Adrenal gland (tissue), 12 donors: Measurements from ENCODE around the gene MS4A12. TPM values are rescaled to one million over a fixed set of nuclear protein-coding genes. Genes with fewer than 3 reads are reported as not detected.

Source experiments
- DNase-seq, 7 donors: peaks; one replicate each; pipeline ENCODE4 v3.0.0-alpha.2; 2019 to 2020
- H3K27ac ChIP-seq, 5 donors: fragments of 200-600 bp; sonication (generic) in 4 of 5; 1 replicate in 3 of 5; 2 replicates in 2 of 5; pipeline versions ENCODE4 v1.5.1 to v1.8.0; 2016 to 2020; ENCODE audit warnings: mild to moderate bottlenecking in 1 of 5
- H3K27me3 ChIP-seq: fragments of 200-600 bp; 2 replicates; pipeline ENCODE4 v1.8.0; 2021
- H3K36me3 ChIP-seq, 2 donors: fragments of 200-600 bp; replicated peaks in 1 of 2; 1 replicate in 1 of 2; 2 replicates in 1 of 2; pipeline versions ENCODE4 v1.5.1 to v1.8.0; 2018 to 2022
- H3K4me1 ChIP-seq, 2 donors: fragments of 200-600 bp; replicated peaks in 1 of 2; 1 replicate in 1 of 2; 2 replicates in 1 of 2; pipeline versions ENCODE4 v1.5.1 to v1.8.0; 2018 to 2021
- H3K4me3 ChIP-seq, 4 donors: fragments of 200-600 bp; sonication (generic) in 3 of 4; one replicate each; pipeline ENCODE4 v1.5.1; 2016 to 2018
- H3K9me3 ChIP-seq, 3 donors: fragments of 200-600 bp; sonication (generic) in 1 of 3; replicated peaks in 1 of 3; 1 replicate in 2 of 3; 2 replicates in 1 of 3; pipeline versions ENCODE4 v1.5.1 to v1.8.0; 2016 to 2021
- CTCF ChIP-seq, 6 experiments: fragments of 450-650 bp in 4 of 6; fragments of 200-600 bp in 2 of 6; sonication (generic) in 1 of 6; IDR thresholded peaks; 1 replicate in 5 of 6; 2 replicates in 1 of 6; pipeline versions ENCODE4 v1.5.1 to v1.8.0; 2016 to 2021; ENCODE audit warnings: antibody characterized with exemption in 6 of 6, mild to moderate bottlenecking in 2 of 6, moderate library complexity in 1 of 6
- POLR2A ChIP-seq, 2 donors: fragments of 450-650 bp; IDR thresholded peaks; one replicate each; pipeline ENCODE4 v1.6.1; 2017; ENCODE audit warnings: antibody characterized with exemption in 2 of 2, mild to moderate bottlenecking in 2 of 2, moderate library complexity in 1 of 2
- WGBS, 4 donors: extraction: QIAGEN DNeasy Blood & Tissue Kit in 2 of 4; methylation state at CpG; one replicate each; pipeline versions ENCODE4 v1.1.5 to v1.1.7; 2013 to 2017; 5-methylcytosine and 5-hydroxymethylcytosine counted together
- intact Hi-C, 2 donors: fragments of 100-400 bp; cut with DNase I; formaldehyde crosslinking; loops; one replicate each; pipeline versions ENCODE4 v1.14.1 to v1.15.0; 2022 to 2023
- polyA plus RNA-seq, 3 donors: library from polyadenylated mRNA; stranded (reverse); fragments of 200-250 nt in 2 of 3; fragments of 350-450 nt in 1 of 3; fragmentation: Illumina TruSeq in 1 of 3; extraction: RNeasy Lipid Tissue Mini Kit (QIAGEN cat#74804) in 1 of 3; gene quantifications; one replicate each; pipeline ENCODE4 v1.2.3, GENCODE V29; 2013 to 2014
- total RNA-seq, 9 donors: library from RNA; depleted of rRNA in 4 of 9; stranded (reverse); fragments of >200 nt in 4 of 9; fragments of 120-200 nt in 1 of 9; fragmentation: NEBNext Ultra II Directional in 1 of 9; extraction: Animal tissue kit (Norgen Biotek cat#: 25700) in 1 of 9; gene quantifications; one replicate each; pipeline versions ENCODE4 v1.1.0 to v1.2.4, GENCODE V29; 2013 to 2023
- donor health status: healthy with polysubstance abuse.
- donor health status: Bipolar disorder and iron deficiency.
- donor health status: DM: yes; HTN: yes; CAD: no.
- donor health status: DM: no; HTN: no; CAD: no.
- donor health status: DM: no; HTN: no; CAD: no.
- donor health status: DM: yes; HTN: yes; CAD: no.

The MS4A12 gene
- total and polyA plus RNA-seq, 12 donors: not detected

- intact Hi-C loops: no loop called here
- no peak for TF ChIP-seq CTCF (IDR thresholded peaks at IDR 0.05)
- no peak for TF ChIP-seq POLR2A (IDR thresholded peaks at IDR 0.05)
- Histone ChIP-seq H3K4me1 (no peaks in the 10 kb centered on the region), H3K9me3 (no peaks in the 10 kb centered on the region), H3K4me3 (no peak overlapping the region), H3K27me3 (no peaks in the 10 kb centered on the region), H3K36me3 (no peaks in the 10 kb centered on the region), H3K27ac (no peak overlapping the region)
- no peak for DNase-seq
- 43 to 65% (median 62%) methylated on average over 2 of the region's 2 CpGs for WGBS, 4 donors
These were observed 22.9 kb upstream of the MS4A12 start for GRCh38 chr11:60469723-60470122.

GRCh38 chr11:60477035-60477445 lies 15.5 kb upstream of the MS4A12 start:
- peak in 1 of 7 donors; percentile 6 for DNase-seq
- WGBS, 4 donors: 42 to 53% (median 47%) methylated on average over 6 of the region's 6 CpGs

GRCh38 chr11:60482361-60482760 lies 10.2 kb upstream of the MS4A12 start:
- H3K9me3 ChIP-seq: no peaks in the 10 kb centered on the region
- intact Hi-C loops: no loop called here
- TF ChIP-seq CTCF (IDR thresholded peaks at IDR 0.05) (no peak), POLR2A (IDR thresholded peaks at IDR 0.05) (no peak)
- H3K4me1 ChIP-seq: no peaks in the 10 kb centered on the region
- 35 to 49% (median 44%) methylated on average over 2 of the region's 2 CpGs for WGBS, 4 donors
- H3K27me3 ChIP-seq: no peaks in the 10 kb centered on the region
- H3K27ac ChIP-seq: no peak overlapping the region
- DNase-seq: peak in 2 of 7 donors; percentile 24 to 28
- no peaks in the 10 kb centered on the region for H3K36me3 ChIP-seq
- H3K4me3 ChIP-seq: no peak overlapping the region

More at GRCh38 chr11:60477035-60477445, 15.5 kb upstream of the MS4A12 start:
- H3K4me3 ChIP-seq: no peak overlapping the region
- intact Hi-C loops: no loop called here
- H3K27ac ChIP-seq: peak overlapping the region in 1 of 5 donors; percentile 28
- no peaks in the 10 kb centered on the region for H3K9me3 ChIP-seq
- no peaks in the 10 kb centered on the region for H3K36me3 ChIP-seq
- no peaks in the 10 kb centered on the region for H3K27me3 ChIP-seq
- TF ChIP-seq CTCF (IDR thresholded peaks at IDR 0.05): no peak
- no peak for TF ChIP-seq POLR2A (IDR thresholded peaks at IDR 0.05)
- no peaks in the 10 kb centered on the region for H3K4me1 ChIP-seq

DNA sequence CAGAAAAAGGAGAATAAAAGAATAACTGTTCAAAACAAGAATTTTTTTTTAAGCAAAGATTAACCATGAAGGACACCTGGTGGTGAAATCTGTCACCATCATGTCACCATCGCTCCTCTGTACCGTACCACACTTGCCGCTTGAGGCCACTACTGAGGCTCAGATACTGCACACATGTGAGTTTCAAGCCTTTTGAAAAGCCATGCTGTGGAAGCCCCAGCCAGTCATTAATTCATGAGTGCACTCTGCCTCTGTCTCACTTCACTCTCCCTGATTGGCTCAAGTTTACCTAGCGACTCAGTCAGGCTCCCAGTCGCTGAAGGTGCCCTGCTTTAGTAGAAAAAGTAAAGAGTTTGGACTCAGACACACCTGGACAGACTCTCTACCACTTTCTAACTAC lies 6.6 kb upstream of the MS4A12 start:
- intact Hi-C loops: no loop called here

More for the DNA sequence above, 6.6 kb upstream of the MS4A12 start:
- H3K9me3 ChIP-seq: no peaks in the 10 kb centered on the region
- TF ChIP-seq POLR2A (IDR thresholded peaks at IDR 0.05): no peak
- peak in 4 of 6 experiments; percentile 11 to 33 (median 20) for TF ChIP-seq CTCF (IDR thresholded peaks at IDR 0.05)
- H3K4me3 ChIP-seq: no peak overlapping the region
- H3K36me3 ChIP-seq: no peaks in the 10 kb centered on the region
- peak in 2 of 7 donors; percentile 9 to 51 for DNase-seq
- WGBS, 4 donors: 63 to 78% (median 67%) methylated on average over 5 of the region's 5 CpGs
- no peaks in the 10 kb centered on the region for H3K27me3 ChIP-seq
- H3K4me1 ChIP-seq: no peaks in the 10 kb centered on the region
- H3K27ac ChIP-seq: no peak overlapping the region
